Right cardiac atrium (tissue), 5 donors: ENCODE measurements around the gene CEBPB. TPM values are rescaled to one million over a fixed set of nuclear protein-coding genes. Genes with fewer than 3 reads are reported as not detected.

Experiments used
- ATAC-seq, 2 donors: fragments of 200-7000 bp; cut with Tn5 transposase; one replicate each; pipeline versions ENCODE4 v1.8.0 to v1.9.1; 2020; ENCODE audit warnings: moderate library complexity in 2 of 2, mild to moderate bottlenecking in 1 of 2
- DNase-seq, 3 donors: peaks; one replicate each; pipeline ENCODE4 v3.0.0-alpha.2; 2020
- H3K27ac ChIP-seq: one replicate; pipeline ENCODE4 v1.5.1; 2013; ENCODE audit warnings: mild to moderate bottlenecking, low read length, control low read depth, moderate library complexity
- H3K27me3 ChIP-seq: one replicate; pipeline ENCODE4 v1.6.1; 2013; ENCODE audit not compliant: control insufficient read depth, insufficient read depth
- H3K4me1 ChIP-seq: one replicate; pipeline ENCODE4 v1.6.1; 2013; ENCODE audit warnings: low read length; ENCODE audit not compliant: control insufficient read depth, insufficient read depth
- H3K4me3 ChIP-seq: one replicate; pipeline ENCODE4 v1.5.1; 2013; ENCODE audit warnings: low read length, control low read depth
- H3K9me3 ChIP-seq: one replicate; pipeline ENCODE4 v1.6.1; 2013; ENCODE audit warnings: low read length; ENCODE audit not compliant: control insufficient read depth
- WGBS: extraction: QIAGEN DNeasy Blood & Tissue Kit; methylation state at CpG from one replicate; pipeline ENCODE4 v1.1.7; 2013; 5-methylcytosine and 5-hydroxymethylcytosine counted together
- intact Hi-C, 4 donors: fragments of 100-400 bp; cut with DNase I; formaldehyde crosslinking; loops; one replicate each; pipeline versions ENCODE4 v1.11.0 to v1.14.0; 2022 to 2023
- polyA plus RNA-seq: library from polyadenylated mRNA; stranded (reverse); fragments of 200-250 nt; gene quantifications from one replicate; pipeline ENCODE4 v1.2.3, GENCODE V29; 2013
- total RNA-seq, 4 donors: library from RNA; stranded (reverse); fragmentation: NEBNext Ultra II Directional; extraction: Animal tissue kit (Norgen Biotek cat#: 25700); gene quantifications; one replicate each; pipeline ENCODE4 v1.2.1, GENCODE V29; 2021
- donor health status: healthy with polysubstance abuse.
- donor health status: DM: no; HTN: yes; CAD: no.
- donor health status: DM: no; HTN: no; CAD: no.
- donor health status: DM: no; HTN: yes; CAD: no; lungs with severe emphysema.
- donor health status: DM: yes; HTN: yes; CAD: no.

The CEBPB gene
- total and polyA plus RNA-seq, 5 donors, result 16.4 to 92.4 (median 64.1) TPM

- DNase-seq, result no peak
- H3K4me3 ChIP-seq, result no peak overlapping the region
- intact Hi-C loops, result no loop called here
- no peaks in the 10 kb centered on the region for H3K9me3 ChIP-seq
- H3K4me1 ChIP-seq, result no peaks in the 10 kb centered on the region
- H3K27ac ChIP-seq, result no peak overlapping the region
- 88% methylated on average over 9 of the region's 9 CpGs for WGBS
- H3K27me3 ChIP-seq, result no peaks in the 10 kb centered on the region
- no peak for ATAC-seq
These were observed 40.4 kb downstream of the CEBPB start for GRCh38 chr20:50230871-50231560.

- no peak overlapping the region for H3K27ac ChIP-seq
- intact Hi-C loops, result no loop called here
- no peaks in the 10 kb centered on the region for H3K4me1 ChIP-seq
- whole genome bisulfite sequencing, result 95% methylated on average over 6 of the region's 6 CpGs
- no peaks in the 10 kb centered on the region for H3K27me3 ChIP-seq
- no peak for DNase-seq
- no peaks in the 10 kb centered on the region for H3K9me3 ChIP-seq
- no peak for ATAC-seq
- no peak overlapping the region for H3K4me3 ChIP-seq
These were observed 41.2 kb downstream of the CEBPB start for GRCh38 chr20:50231854-50232253.

GRCh38 chr20:50232651-50233324, 42.2 kb downstream of the CEBPB start:
- no peak overlapping the region for H3K4me3 ChIP-seq
- no peaks in the 10 kb centered on the region for H3K27me3 ChIP-seq
- DNase-seq (no peak), ATAC-seq (no peak)
- 94% methylated on average over 7 of the region's 7 CpGs for WGBS
- no peaks in the 10 kb centered on the region for H3K4me1 ChIP-seq
- intact Hi-C loops, result no loop called here
- no peaks in the 10 kb centered on the region for H3K9me3 ChIP-seq
- no peak overlapping the region for H3K27ac ChIP-seq

GRCh38 chr20:50233325-50234212, 42.9 kb downstream of the CEBPB start:
- no peaks in the 10 kb centered on the region for H3K27me3 ChIP-seq
- no peaks in the 10 kb centered on the region for H3K4me1 ChIP-seq
- intact Hi-C loops, result no loop called here
- WGBS, result 71% methylated on average over 19 of the region's 19 CpGs
- DNase-seq (no peak), ATAC-seq (peak in 1 of 2 donors; percentile 19)
- H3K27ac ChIP-seq, result no peak overlapping the region
- no peaks in the 10 kb centered on the region for H3K9me3 ChIP-seq
- H3K4me3 ChIP-seq, result no peak overlapping the region

GRCh38 chr20:50234288-50234687, 43.7 kb downstream of the CEBPB start:
- Histone ChIP-seq H3K4me1 (no peaks in the 10 kb centered on the region), H3K9me3 (no peaks in the 10 kb centered on the region), H3K27me3 (no peaks in the 10 kb centered on the region), H3K4me3 (no peak overlapping the region), H3K27ac (no peak overlapping the region)
- ATAC-seq (no peak), DNase-seq (no peak)
- WGBS, result 90% methylated on average over 12 of the region's 12 CpGs
- intact Hi-C loops, result no loop called here

- H3K27me3 ChIP-seq, result no peaks in the 10 kb centered on the region
- H3K9me3 ChIP-seq, result no peaks in the 10 kb centered on the region
- no peak for DNase-seq
- whole genome bisulfite sequencing, result 67% methylated on average over 4 of the region's 4 CpGs
- H3K27ac ChIP-seq, result no peak overlapping the region
- intact Hi-C loops, result no loop called here
- H3K4me3 ChIP-seq, result no peak overlapping the region
- no peak for ATAC-seq
- no peaks in the 10 kb centered on the region for H3K4me1 ChIP-seq
These were observed 46.7 kb downstream of the CEBPB start for GRCh38 chr20:50237349-50237748.

GRCh38 chr20:50238081-50238800, 47.6 kb downstream of the CEBPB start:
- ATAC-seq, result no peak
- Histone ChIP-seq H3K4me1 (no peaks in the 10 kb centered on the region), H3K9me3 (no peaks in the 10 kb centered on the region), H3K27ac (no peak overlapping the region), H3K27me3 (no peaks in the 10 kb centered on the region), H3K4me3 (no peak overlapping the region)
- 80% methylated on average over 19 of the region's 19 CpGs for WGBS
- no peak for DNase-seq
- intact Hi-C loops, result no loop called here

- H3K4me3 ChIP-seq, result no peak overlapping the region
- WGBS, result 86% methylated on average over 9 of the region's 9 CpGs
- no peaks in the 10 kb centered on the region for H3K9me3 ChIP-seq
- intact Hi-C loops, result no loop called here
- no peak overlapping the region for H3K27ac ChIP-seq
- no peaks in the 10 kb centered on the region for H3K4me1 ChIP-seq
- ATAC-seq (no peak), DNase-seq (no peak)
- H3K27me3 ChIP-seq, result no peaks in the 10 kb centered on the region
These were observed 49.5 kb downstream of the CEBPB start for GRCh38 chr20:50240092-50240491.

- no peak for DNase-seq
- WGBS, result 95% methylated on average over 6 of the region's 6 CpGs
- H3K27ac ChIP-seq, result no peak overlapping the region
- no peaks in the 10 kb centered on the region for H3K9me3 ChIP-seq
- intact Hi-C loops, result no loop called here
- H3K27me3 ChIP-seq, result no peaks in the 10 kb centered on the region
- H3K4me1 ChIP-seq, result no peaks in the 10 kb centered on the region
- H3K4me3 ChIP-seq, result no peak overlapping the region
- no peak for ATAC-seq
These were observed 51.5 kb downstream of the CEBPB start for GRCh38 chr20:50242178-50242514.
